HCT116 (cell line): ENCODE measurements around the gene TIGIT.

Experiments used
- EZH2 ChIP-seq: fragments of 200-600 bp; sonication (generic); IDR thresholded peaks from 2 replicates; pipeline ENCODE4 v1.6.1; 2017; ENCODE audit warnings: antibody characterized with exemption, mixed run types
- POLR2AphosphoS5 ChIP-seq: IDR thresholded peaks from 2 replicates; pipeline ENCODE4 v1.6.1; 2011; ENCODE audit warnings: mild to moderate bottlenecking, low read depth, low read length, moderate library complexity
- RAD21 ChIP-seq: IDR thresholded peaks from 2 replicates; pipeline ENCODE4 v1.6.1; 2012; ENCODE audit warnings: low read depth, mild to moderate bottlenecking
- TF ChIP-seq, protein P1 (sequence below), 3 experiments: fragments of 200-600 bp in 1 of 3; sonication (generic) in 1 of 3; IDR thresholded peaks in 2 of 3; conservative IDR thresholded peaks in 1 of 3; 2 replicates each; pipeline ENCODE4 v1.5.1; 2012 to 2017; ENCODE audit warnings: low read depth in 2 of 3, low read length in 2 of 3, antibody characterized with exemption in 1 of 3, borderline replicate concordance in 1 of 3, control low read depth in 1 of 3, mild to moderate bottlenecking in 1 of 3, mixed read lengths in 1 of 3, mixed run types in 1 of 3, moderate library complexity in 1 of 3; ENCODE audit not compliant: insufficient read depth in 1 of 3

DNA sequence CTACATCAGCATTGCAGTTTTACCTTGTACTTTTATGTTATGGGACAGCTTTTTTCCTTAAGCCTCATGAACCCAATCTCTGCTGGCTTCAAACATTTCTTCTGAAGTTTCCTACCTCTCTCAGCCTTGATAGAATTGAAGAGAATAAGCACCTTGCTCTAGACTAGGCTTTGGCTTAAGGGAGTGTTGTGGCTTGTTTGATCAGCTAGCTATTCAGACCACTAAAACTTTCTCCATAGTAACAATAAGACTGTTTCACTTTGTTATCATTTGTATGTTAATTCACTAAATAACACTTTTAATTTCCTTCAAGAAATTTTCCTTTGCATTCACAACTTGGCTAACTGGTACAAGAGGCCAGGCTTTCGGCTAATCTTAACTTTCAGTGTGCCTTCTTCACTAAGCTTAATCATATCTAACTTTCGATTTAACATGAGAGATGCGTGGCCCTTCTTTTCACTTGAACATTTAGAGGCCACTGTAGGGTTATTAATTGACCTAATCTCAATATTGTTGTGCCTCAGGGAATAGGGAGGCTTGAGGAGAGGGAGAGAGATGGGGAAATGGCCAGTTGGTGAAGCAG lies 8.1 kb upstream of the TIGIT start:
- TF ChIP-seq, protein P1, sequence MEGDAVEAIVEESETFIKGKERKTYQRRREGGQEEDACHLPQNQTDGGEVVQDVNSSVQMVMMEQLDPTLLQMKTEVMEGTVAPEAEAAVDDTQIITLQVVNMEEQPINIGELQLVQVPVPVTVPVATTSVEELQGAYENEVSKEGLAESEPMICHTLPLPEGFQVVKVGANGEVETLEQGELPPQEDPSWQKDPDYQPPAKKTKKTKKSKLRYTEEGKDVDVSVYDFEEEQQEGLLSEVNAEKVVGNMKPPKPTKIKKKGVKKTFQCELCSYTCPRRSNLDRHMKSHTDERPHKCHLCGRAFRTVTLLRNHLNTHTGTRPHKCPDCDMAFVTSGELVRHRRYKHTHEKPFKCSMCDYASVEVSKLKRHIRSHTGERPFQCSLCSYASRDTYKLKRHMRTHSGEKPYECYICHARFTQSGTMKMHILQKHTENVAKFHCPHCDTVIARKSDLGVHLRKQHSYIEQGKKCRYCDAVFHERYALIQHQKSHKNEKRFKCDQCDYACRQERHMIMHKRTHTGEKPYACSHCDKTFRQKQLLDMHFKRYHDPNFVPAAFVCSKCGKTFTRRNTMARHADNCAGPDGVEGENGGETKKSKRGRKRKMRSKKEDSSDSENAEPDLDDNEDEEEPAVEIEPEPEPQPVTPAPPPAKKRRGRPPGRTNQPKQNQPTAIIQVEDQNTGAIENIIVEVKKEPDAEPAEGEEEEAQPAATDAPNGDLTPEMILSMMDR (IDR thresholded peaks at IDR 0.05 in 2 of 3, conservative IDR thresholded peaks at IDR 0.05 in 1 of 3; ENCODE audit: borderline replicate concordance in 1 of 3, insufficient read depth in 1 of 3, low read depth in 2 of 3, low read length in 2 of 3), result no peak
- TF ChIP-seq RAD21 (no peak), EZH2 (no peak), POLR2AphosphoS5 (no peak)
